HG02943 (cell line): ENCODE measurements around the gene LRRC59.

Experiments
- ATAC-seq: cut with Tn5 transposase; IDR thresholded peaks from one replicate; pipeline ENCODE4 v1.9.1; 2021; ENCODE audit warnings: mild to moderate bottlenecking, low read depth, moderate library complexity; ENCODE audit not compliant: unreplicated experiment

Gene LRRC59

DNA sequence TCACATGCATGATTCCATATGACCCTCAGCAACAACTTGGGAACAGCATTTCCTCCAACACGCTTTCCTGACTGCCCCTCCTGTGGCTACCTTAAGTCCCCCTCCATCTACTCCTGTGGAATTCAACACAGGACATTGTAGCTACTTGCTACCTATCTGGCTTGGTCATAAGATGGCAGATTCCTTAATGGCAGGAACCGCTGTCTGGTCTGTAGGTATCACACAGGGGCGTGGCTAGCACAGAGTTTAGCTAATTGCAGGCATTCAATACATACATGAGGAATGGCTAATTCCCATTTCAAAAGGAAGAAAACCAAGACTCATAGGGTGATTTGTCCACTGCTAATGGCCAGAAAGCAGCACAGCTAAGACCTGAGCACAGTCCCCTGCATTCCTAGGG, 8.6 kb downstream of the LRRC59 start:
- ATAC-seq = no peak

GRCh38 chr17:50386510-50386909, 10.8 kb downstream of the LRRC59 start:
- no peak for ATAC-seq

GRCh38 chr17:50382931-50383330, 14.4 kb downstream of the LRRC59 start:
- ATAC-seq = no peak

- no peak for ATAC-seq
These were observed 15.4 kb downstream of the LRRC59 start for GRCh38 chr17:50381920-50382319.

DNA sequence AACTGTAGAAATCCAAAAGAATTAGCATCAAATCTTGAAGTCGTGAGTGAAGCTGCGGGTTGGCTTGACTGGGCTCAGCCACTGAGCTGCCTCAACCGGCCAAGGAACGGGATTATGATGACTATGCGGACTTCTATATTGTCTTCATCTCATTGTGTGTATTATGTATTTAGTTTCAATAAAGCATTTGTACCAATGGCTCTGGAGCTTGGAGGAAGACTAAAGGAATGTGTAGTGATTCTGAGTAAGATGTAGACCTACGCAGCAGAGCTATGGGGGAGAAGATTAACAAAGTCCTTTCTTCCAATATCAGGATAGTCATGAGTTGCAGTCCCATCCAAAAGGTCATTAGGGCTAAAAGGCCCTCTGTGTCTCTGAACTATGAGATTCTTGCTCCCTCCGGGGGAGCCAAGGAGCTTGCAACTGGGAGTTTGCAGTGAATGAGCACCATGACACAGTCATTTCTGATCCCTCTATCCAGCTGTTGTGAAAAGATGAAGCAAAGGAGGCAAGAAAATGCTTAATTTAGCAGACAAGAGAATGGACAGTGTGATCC, 16.0 kb downstream of the LRRC59 start:
- ATAC-seq = no peak

DNA sequence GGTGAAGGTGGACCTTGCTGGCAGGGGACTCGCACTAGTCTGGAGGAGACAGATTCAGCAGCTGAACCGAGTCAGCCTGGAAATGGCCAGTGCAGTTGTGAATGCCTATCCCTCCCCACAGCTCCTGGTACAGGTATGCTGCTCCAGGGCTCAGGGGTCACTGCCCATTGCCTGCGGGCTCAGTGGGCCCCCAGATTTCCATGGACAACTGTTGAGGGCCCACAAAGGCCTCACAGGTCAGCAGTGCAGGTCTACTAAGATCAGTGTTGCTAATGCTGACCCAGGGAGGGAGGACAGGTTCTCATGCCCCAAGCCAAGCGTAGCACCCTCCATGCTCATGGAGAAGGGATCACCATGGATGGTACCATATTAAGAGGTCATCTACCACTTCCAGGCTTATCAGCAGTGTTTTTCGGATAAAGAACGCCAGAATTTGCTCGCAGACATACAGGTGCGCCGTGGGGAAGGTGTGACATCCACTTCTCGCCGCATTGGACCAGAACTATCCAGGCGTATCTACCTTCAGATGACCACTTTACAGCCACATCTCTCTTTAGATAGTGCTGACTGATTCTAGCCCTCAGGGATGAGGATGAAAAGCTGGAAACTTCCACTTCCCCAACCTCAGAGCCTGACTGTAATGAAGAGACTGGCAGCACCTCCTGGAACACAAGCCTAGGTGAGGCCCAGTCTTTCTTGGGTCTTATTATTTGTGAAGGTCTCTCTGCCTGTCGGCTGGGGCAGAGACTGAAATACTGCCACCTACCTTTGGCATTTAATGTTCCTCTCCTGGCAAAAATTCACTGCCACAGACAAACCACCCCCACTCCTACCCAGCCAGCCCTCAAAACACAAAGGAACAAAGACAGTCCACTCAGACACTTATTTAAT, 16.7 kb downstream of the LRRC59 start:
- ATAC-seq = no peak

- ATAC-seq = no peak
These were observed 17.8 kb downstream of the LRRC59 start for GRCh38 chr17:50379351-50380132.

DNA sequence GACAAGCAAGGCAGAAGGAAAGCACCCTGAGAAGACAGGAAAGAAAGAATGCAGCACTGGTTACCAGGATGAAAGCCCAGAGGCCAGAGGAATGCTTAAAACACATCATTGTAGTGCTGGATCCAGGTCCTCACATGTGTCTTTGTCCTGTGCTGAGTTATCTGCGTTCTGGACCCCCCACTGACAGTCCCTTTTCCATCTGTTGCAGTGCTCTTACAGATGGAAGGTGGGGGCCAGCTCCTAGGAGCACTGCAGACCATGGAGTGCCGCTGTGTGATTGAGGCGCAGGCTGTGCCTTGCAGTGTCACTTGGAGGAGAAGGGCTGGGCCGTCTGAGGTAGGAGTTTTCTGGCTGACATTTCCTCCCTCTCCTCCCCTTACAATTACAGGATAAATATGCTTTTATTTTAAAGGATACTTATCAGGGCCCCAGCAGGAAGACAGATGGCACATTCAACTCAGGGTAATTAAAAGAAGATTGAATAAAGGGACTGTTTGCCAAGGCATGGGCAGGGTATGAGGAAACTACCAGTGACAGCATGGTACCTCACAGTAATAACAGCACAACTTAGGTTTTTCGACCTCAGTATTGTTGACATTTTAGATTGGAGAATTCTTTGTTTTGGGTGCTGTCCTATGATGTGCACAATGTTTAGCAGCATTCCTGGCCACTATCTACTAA, 21.3 kb downstream of the LRRC59 start:
- ATAC-seq = no peak

- ATAC-seq = no peak
These were observed 23.6 kb downstream of the LRRC59 start for GRCh38 chr17:50373705-50374104.

- ATAC-seq = peak; percentile 79
These were observed 24.4 kb downstream of the LRRC59 start, which contains the start of the genes EME1 and MRPL27 for GRCh38 chr17:50372758-50373556. EME1 (plus strand) TSS chr17:50373229; CDS start chr17:50375209, 1,980 bp downstream. MRPL27 (minus strand) TSS chr17:50373184; CDS start chr17:50373170, 14 bp downstream.

DNA sequence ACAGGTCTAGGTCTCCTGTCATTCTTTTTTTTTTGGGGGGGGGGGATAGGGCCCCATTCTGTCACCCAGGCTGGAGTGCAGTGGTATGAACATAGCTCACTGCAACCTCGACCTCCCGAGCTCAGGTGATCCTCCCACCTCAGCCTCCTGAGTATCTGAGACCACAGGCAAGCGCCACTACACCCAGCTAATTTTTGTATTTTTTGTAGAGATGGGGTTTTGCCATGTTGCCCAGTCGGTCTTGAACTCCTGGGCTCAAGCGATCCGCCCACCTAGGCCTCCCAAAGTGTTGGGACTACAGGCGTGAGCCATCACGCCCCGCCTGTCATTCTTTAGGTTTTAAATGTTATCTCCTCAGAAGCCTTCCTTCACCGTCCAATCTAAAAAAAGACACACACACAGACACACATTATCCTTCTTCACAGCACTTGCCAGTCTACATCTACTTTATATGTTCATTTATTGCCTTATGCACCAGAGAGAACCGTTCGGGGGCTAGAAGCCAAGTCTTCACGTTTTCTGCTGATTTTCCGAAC, 25.0 kb downstream of the LRRC59 start:
- ATAC-seq = no peak

DNA sequence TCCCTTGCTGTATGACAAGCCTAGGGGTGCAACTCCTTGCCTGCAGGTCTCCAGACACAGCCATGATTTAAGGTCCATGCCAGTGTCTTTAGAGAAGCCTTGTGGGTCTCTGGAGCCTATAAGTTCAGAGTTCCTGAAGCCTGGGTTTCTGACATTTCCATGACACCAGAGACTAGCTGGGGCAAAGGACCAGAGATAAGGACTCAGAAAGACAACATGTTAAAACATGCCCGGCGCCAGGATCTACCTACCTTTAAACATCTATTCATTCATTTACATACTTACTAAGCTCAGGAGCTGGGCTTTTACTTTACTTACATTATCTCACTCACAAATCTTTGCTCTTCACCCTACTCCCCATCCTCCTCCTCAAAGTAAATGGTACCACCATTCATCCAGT, 25.8 kb downstream of the LRRC59 start:
- ATAC-seq = no peak

DNA sequence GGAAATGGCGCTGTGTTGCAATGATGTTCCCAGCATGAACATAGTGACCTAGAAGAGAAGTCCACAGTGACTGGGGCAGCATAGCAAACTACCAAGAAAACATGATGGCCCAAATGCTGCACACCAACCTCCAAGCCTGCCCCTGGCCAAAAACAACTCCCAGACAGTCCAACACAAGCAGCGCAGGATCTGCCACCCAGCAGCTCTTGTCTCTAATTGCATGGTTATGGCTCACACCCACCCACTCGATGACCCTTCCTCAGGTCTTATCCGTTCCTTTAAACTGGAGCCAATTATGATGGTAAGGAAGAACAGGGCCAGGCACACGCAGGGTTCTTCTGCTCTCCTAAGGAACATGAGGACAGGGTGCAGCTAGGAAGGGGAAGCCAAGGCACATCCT, 27.3 kb downstream of the LRRC59 start:
- ATAC-seq = no peak

- ATAC-seq = no peak
These were observed 29.9 kb downstream of the LRRC59 start for GRCh38 chr17:50367401-50367800.

DNA sequence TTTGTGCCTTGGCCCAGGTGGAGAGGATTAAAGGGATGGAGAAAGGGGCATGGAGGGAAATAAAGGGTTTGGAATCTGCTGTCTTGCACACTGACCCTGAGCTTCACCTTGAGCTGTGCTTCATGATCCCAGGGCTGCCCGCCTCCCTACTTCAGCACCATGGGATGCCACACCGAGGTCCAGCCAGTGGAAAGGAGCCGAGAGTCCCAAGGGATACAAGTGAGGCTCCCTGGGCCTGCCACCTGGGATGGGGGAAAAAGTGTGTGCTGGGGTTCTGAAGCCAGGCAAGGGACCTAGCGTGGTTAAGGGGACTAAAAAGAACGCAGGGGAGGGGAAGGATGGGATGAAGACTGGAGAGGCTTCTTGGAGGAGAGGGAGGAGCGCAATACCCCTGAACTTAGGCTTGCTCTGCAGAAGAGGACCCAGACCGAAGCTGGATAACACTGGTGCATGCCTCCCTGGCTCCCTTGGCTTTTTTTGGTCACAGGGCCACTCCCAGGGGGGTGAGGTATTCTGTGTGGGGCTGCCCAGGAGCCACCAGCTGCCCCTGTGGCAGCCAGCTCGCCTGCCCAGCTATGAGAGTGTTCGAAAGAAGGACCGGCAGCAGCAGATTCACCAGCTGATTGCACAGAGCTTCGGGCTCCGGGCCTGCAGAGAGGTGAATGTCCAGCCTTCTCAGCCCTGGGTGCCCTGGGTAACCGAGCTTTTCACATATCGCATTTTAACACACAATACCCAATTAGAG, 31.5 kb downstream of the LRRC59 start:
- no peak for ATAC-seq

GRCh38 chr17:50365165-50365564, 32.2 kb downstream of the LRRC59 start:
- no peak for ATAC-seq

GRCh38 chr17:50364715-50365114, 32.6 kb downstream of the LRRC59 start:
- no peak for ATAC-seq

- no peak for ATAC-seq
These were observed 33.3 kb downstream of the LRRC59 start for GRCh38 chr17:50364061-50364458.
